Caco-2 (cell line): ENCODE measurements around the gene KCNH5. TPM values are rescaled to one million over a fixed set of nuclear protein-coding genes. Genes with fewer than 3 reads are reported as not detected.
"Not testable (repeated sequence)": the region's sequence is repeated elsewhere in the genome, so short reads cannot be mapped to it uniquely, and the experiment has no call there.

Experiments
- BruUV-seq: library from RNA; stranded (reverse); fragments of 400-500 nt; replicated peaks from 2 replicates; lab custom pipeline; 2021; lab: Mats Ljungman, UMichigan
- CTCF ChIA-PET: fragments of 300-600 bp; sonication (Branson Sonifier 250); formaldehyde crosslinking; loops from one replicate; lab custom pipeline; 2022; ENCODE audit warnings: antibody characterized with exemption; lab: Charles Lee
- POLR2A ChIA-PET: fragments of 300-600 bp; sonication (Branson Sonifier 250); formaldehyde crosslinking; loops from one replicate; lab custom pipeline; 2022; ENCODE audit warnings: antibody characterized with exemption; lab: Charles Lee
- DNase-seq, 2 experiments: peaks; one replicate each; pipeline versions ENCODE4 v3.0.0 to v3.0.0-alpha.2; 2020 to 2022
- H3K27me3 ChIP-seq: replicated peaks from 2 replicates; pipeline ENCODE4 v1.6.0; 2011; ENCODE audit warnings: low read length; ENCODE audit not compliant: control insufficient read depth, insufficient read depth
- H3K36me3 ChIP-seq: 2 replicates; pipeline ENCODE4 v1.5.1; 2011; ENCODE audit warnings: low read length; ENCODE audit not compliant: control insufficient read depth, insufficient read depth
- H3K4me1 ChIP-seq: fragments of 250-450 bp; sonication (Bioruptor Pico); 2 replicates; pipeline ENCODE4 v1.5.1; 2020; ENCODE audit warnings: mild to moderate bottlenecking
- H3K4me3 ChIP-seq: 2 replicates; pipeline ENCODE4 v1.5.1; 2011; ENCODE audit warnings: low read depth, mild to moderate bottlenecking, control low read depth, low read length
- H3K9me3 ChIP-seq: fragments of 250-450 bp; sonication (Bioruptor Pico); 2 replicates; pipeline ENCODE4 v1.5.1; 2020; ENCODE audit warnings: mild to moderate bottlenecking, moderate library complexity
- H3K27ac Mint-ChIP-seq: one replicate; pipeline ENCODE4 v1.8.0; 2022; ENCODE audit warnings: mixed read lengths; ENCODE audit not compliant: unreplicated experiment
- H3K27me3 Mint-ChIP-seq: one replicate; pipeline ENCODE4 v1.8.0; 2022; ENCODE audit warnings: mixed read lengths; ENCODE audit not compliant: insufficient read depth, unreplicated experiment
- H3K36me3 Mint-ChIP-seq: one replicate; pipeline ENCODE4 v1.8.0; 2022; ENCODE audit warnings: mild to moderate bottlenecking, mixed read lengths; ENCODE audit not compliant: insufficient read depth, unreplicated experiment
- H3K4me1 Mint-ChIP-seq: one replicate; pipeline ENCODE4 v1.8.0; 2022; ENCODE audit warnings: low read depth, mixed read lengths; ENCODE audit not compliant: unreplicated experiment
- H3K4me3 Mint-ChIP-seq: one replicate; pipeline ENCODE4 v1.8.0; 2022; ENCODE audit warnings: mild to moderate bottlenecking, moderate library complexity, mixed read lengths; ENCODE audit not compliant: unreplicated experiment
- H3K9me3 Mint-ChIP-seq: one replicate; pipeline ENCODE4 v1.8.0; 2022; ENCODE audit warnings: mixed read lengths; ENCODE audit not compliant: unreplicated experiment
- CTCF ChIP-seq, 2 experiments: fragments of 200-600 bp in 1 of 2; IDR thresholded peaks; 1 replicate in 1 of 2; 2 replicates in 1 of 2; pipeline versions ENCODE4 v1.5.1 to v1.8.0; 2011 to 2022; ENCODE audit warnings: antibody characterized with exemption in 1 of 2, control low read depth in 1 of 2, inconsistent platforms in 1 of 2, low read depth in 1 of 2, low read length in 1 of 2, mild to moderate bottlenecking in 1 of 2, moderate library complexity in 1 of 2; ENCODE audit not compliant: insufficient read depth in 1 of 2, severe bottlenecking in 1 of 2, unreplicated experiment in 1 of 2
- intact Hi-C: fragments of 100-400 bp; cut with micrococcal nuclease; formaldehyde crosslinking; loops from one replicate; pipeline ENCODE4 v1.10.0; 2022; ENCODE audit not compliant: unreplicated experiment
- total RNA-seq: library from RNA; stranded (reverse); gene quantifications from 2 replicates; pipeline ENCODE4 v1.2.3, GENCODE V29; 2022

The KCNH5 gene
- total RNA-seq, 1 experiment from 2014 or later: not detected

GRCh38 chr14:62882967-62883366, 162.3 kb downstream of the KCNH5 start:
- Histone ChIP-seq H3K4me3 (no peak overlapping the region), H3K9me3 (no peaks in the 10 kb centered on the region), H3K27me3 (no peaks in the 10 kb centered on the region), H3K36me3 (no peaks in the 10 kb centered on the region), H3K4me1 (no peaks in the 10 kb centered on the region)
- Mint-ChIP-seq H3K27ac (no peak overlapping the region), H3K27me3 (no peaks in the 10 kb centered on the region), H3K9me3 (no peaks in the 10 kb centered on the region), H3K4me1 (no peaks in the 10 kb centered on the region), H3K4me3 (no peak overlapping the region), H3K36me3 (no peaks in the 10 kb centered on the region)
- POLR2A ChIA-PET: no interaction called here
- CTCF ChIA-PET: no interaction called here
- intact Hi-C loops: no loop called here
- no peak for DNase-seq
- no TSS peak for BruUV-seq
- TF ChIP-seq CTCF (IDR thresholded peaks at IDR 0.05; ENCODE audit: insufficient read depth in 1 of 2, low read depth in 1 of 2, low read length in 1 of 2, severe bottlenecking in 1 of 2, unreplicated experiment in 1 of 2): no peak

DNA sequence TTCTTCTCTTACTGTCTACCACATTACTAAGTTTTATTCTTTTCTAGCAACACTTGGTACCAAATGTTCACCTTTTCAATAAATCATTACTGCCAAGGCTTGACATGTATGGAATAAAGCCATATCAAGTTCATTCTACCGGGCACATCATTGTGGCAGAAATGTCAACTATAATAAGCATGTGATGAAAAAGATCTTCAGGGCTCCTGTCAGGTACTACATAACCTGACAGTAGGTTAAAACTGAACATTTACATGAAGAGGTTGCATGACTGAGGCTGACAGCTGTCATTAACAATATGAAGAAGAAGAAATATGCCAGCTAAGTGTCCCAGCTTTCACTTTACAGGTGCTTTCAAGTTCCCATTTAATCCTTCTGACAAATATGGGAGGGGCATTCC, 178.9 kb downstream of the KCNH5 start:
- Histone ChIP-seq H3K36me3 (no peaks in the 10 kb centered on the region), H3K4me1 (no peaks in the 10 kb centered on the region), H3K4me3 (no peak overlapping the region), H3K9me3 (no peaks in the 10 kb centered on the region), H3K27me3 (no peaks in the 10 kb centered on the region)
- H3K27ac Mint-ChIP-seq: no peak overlapping the region
- H3K9me3 Mint-ChIP-seq: no peaks in the 10 kb centered on the region
- no peaks in the 10 kb centered on the region for H3K4me1 Mint-ChIP-seq
- BruUV-seq: no TSS peak
- ChIA-PET CTCF (no interaction called here), POLR2A (no interaction called here)
- intact Hi-C loops: no loop called here
- H3K36me3 Mint-ChIP-seq: no peaks in the 10 kb centered on the region
- no peaks in the 10 kb centered on the region for H3K27me3 Mint-ChIP-seq
- no peak overlapping the region for H3K4me3 Mint-ChIP-seq
- DNase-seq: no peak
- TF ChIP-seq CTCF (IDR thresholded peaks at IDR 0.05; ENCODE audit: insufficient read depth in 1 of 2, low read depth in 1 of 2, low read length in 1 of 2, severe bottlenecking in 1 of 2, unreplicated experiment in 1 of 2): no peak

GRCh38 chr14:62864588-62864987, 180.7 kb downstream of the KCNH5 start:
- TF ChIP-seq CTCF (IDR thresholded peaks at IDR 0.05; ENCODE audit: insufficient read depth in 1 of 2, low read depth in 1 of 2, low read length in 1 of 2, severe bottlenecking in 1 of 2, unreplicated experiment in 1 of 2): no peak
- intact Hi-C loops: no loop called here
- POLR2A ChIA-PET: no interaction called here

DNA sequence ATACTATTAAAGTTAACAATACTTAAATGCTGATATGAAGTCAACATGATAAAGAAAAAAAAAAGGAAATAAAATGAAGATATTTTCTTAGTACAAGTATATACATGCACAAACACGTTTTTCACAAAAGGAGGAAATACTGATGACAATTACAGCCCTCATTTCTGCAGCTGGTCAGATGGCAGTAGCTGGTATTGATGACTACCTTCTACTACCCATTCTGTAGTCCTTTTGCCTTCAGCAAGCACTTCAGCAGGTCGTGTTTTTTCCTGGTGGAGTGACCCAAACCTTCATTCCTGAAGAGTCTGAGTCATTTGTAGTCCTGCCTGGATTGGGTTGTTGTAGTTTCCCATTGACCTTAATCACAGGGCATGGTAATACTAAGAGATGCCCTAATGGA, 187.2 kb downstream of the KCNH5 start:
- POLR2A ChIA-PET: not testable (repeated sequence)

More at GRCh38 chr14:62864588-62864987, 180.7 kb downstream of the KCNH5 start:
- Mint-ChIP-seq H3K4me3 (no peak overlapping the region), H3K9me3 (no peaks in the 10 kb centered on the region), H3K36me3 (no peaks in the 10 kb centered on the region), H3K27ac (no peak overlapping the region), H3K27me3 (no peaks in the 10 kb centered on the region), H3K4me1 (no peaks in the 10 kb centered on the region)
- no peaks in the 10 kb centered on the region for H3K27me3 ChIP-seq
- no peaks in the 10 kb centered on the region for H3K9me3 ChIP-seq
- H3K4me3 ChIP-seq: no peak overlapping the region
- no peaks in the 10 kb centered on the region for H3K4me1 ChIP-seq
- DNase-seq: no peak
- BruUV-seq: no TSS peak
- no peaks in the 10 kb centered on the region for H3K36me3 ChIP-seq
- CTCF ChIA-PET: no interaction called here

More for the DNA sequence above, 187.2 kb downstream of the KCNH5 start:
- H3K36me3 Mint-ChIP-seq, intact Hi-C loops, H3K4me1 ChIP-seq, H3K27me3 Mint-ChIP-seq, H3K36me3 ChIP-seq, H3K4me1 Mint-ChIP-seq, CTCF ChIA-PET, H3K9me3 Mint-ChIP-seq, H3K27me3 ChIP-seq, DNase-seq, H3K9me3 ChIP-seq, H3K4me3 Mint-ChIP-seq, H3K4me3 ChIP-seq, BruUV-seq, H3K27ac Mint-ChIP-seq: not testable (repeated sequence)
